Measurements from ENCODE around the gene FZD2.
"Not testable (repeated sequence)": the region's sequence is repeated elsewhere in the genome, so short reads cannot be mapped to it uniquely, and the experiment has no call there.

Gene FZD2

GRCh38 chr17:44556832-44557606, at the start of gene FZD2:
FZD2 (plus strand) TSS chr17:44557484; CDS start chr17:44557689, 205 bp downstream.
- DNase-seq: peak; percentile 96

DNA sequence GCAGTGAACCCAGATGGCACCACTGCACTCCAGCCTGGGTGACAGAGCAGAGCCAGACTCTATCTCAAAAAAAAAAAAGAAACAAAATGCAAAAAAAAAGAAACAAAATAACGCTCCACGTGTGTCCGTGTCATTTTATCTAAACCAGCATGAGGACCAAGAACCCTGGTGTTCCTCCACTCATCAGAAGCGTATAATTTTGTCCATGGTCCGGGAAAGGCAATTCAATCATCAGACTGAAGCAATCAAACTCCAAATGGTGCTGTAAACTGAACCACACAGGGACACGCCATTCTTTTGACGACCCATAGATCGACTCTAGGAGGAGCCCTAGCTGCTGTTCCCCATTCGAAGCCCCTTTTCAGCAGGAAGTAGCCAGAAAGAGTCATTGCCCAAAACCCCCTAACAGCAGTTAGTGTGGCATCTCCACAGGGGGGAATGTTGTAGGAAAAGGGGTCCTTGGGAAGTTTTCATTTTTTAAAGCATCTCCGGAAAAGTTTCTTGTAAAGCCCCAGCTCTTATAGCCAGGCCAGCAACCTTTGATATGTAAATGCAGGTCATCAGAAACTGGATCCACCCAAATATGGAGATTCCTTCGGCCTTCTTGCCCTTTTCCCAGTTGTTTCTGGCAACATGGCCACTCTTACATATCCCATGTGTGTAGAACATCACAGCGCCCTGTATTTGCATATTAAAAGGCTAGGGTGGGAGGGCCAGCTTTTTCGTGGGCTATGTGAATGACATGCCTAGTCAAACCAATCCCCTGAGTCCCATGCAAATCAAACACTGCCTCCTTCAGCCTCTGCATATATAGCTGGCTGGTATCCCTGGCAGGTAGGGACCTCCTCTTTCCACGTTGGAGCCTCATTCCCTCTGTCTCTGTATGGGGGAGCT, 45.8 kb upstream of the FZD2 start:
- DNase-seq: not testable (repeated sequence)

- DNase-seq: no peak
Measured at GRCh38 chr17:44518032-44518431, 39.3 kb upstream of the FZD2 start.

- DNase-seq: no peak
Measured at GRCh38 chr17:44522883-44523671, 34.2 kb upstream of the FZD2 start.

GRCh38 chr17:44523672-44523972, 33.7 kb upstream of the FZD2 start:
- DNase-seq: no peak

DNA sequence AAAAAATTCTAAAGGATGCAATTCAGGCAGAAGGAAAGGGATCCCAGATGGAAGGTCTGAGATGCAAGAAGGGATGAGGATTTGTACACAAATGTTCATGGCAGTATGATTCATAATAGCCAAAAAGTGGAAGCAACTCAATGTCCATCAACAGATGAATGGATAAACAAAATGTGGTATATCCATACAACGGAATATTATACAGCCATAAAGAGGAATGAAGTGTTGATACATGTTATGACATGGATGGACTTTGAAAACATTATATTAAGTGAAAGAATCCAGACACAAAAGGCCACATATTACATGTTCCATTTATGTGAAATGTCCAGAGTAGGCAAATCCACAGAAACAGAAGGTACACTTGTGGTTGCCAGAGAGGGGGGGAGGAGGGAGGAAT, 30.2 kb upstream of the FZD2 start:
- no peak for DNase-seq

GRCh38 chr17:44527954-44528353, 29.3 kb upstream of the FZD2 start:
- no peak for DNase-seq

- DNase-seq: no peak
Measured at GRCh38 chr17:44529864-44530263, 27.4 kb upstream of the FZD2 start.

- DNase-seq: no peak
Measured at GRCh38 chr17:44530896-44531418, 26.3 kb upstream of the FZD2 start.

- peak; percentile 94 for DNase-seq
Measured at GRCh38 chr17:44533533-44534246, 23.6 kb upstream of the FZD2 start.

DNA sequence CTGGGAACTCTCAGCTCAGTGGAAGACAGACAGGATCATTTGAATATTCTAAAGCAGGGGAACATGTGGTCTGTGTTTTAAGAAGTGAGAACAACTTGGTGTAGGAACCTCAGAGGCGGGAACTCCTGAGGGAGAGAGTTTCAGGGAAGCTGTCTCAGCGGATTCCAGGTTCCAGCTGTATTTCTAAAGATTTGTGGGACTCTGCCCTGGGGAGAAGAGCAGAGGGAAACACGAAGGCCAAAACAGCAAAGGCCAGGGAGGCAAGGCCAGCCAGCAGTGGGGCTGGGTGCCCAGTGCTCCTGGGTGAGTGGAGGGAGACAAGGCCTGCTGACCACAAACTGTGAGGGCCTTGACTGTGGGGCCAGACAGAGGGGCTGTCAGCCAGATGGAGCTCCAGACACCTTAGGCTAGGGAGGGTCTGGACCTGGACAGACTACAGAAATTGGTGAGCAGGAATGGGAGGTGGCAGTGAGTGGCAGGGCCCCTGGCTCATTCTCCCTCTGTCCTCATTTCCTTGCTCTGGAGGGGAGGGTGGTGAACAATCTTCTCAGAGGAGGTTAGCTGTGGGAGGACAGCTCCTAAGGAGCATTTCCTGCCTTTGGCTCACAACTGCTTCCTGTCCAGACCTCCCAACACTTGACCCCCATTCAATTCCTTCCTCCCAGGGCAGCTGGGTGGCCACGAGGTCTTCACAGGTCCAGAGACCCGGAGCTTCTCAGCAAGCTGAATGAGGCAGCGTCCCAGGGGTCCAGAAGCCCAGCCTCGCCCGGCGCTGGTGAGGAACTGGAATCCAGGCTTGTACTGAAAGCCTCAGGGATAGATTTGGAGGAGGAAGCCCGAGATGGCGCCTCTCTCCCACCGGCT, 21.0 kb upstream of the FZD2 start:
- DNase-seq: no peak

- DNase-seq: not testable (repeated sequence)
Measured at GRCh38 chr17:44537922-44538321, 19.4 kb upstream of the FZD2 start.

DNA sequence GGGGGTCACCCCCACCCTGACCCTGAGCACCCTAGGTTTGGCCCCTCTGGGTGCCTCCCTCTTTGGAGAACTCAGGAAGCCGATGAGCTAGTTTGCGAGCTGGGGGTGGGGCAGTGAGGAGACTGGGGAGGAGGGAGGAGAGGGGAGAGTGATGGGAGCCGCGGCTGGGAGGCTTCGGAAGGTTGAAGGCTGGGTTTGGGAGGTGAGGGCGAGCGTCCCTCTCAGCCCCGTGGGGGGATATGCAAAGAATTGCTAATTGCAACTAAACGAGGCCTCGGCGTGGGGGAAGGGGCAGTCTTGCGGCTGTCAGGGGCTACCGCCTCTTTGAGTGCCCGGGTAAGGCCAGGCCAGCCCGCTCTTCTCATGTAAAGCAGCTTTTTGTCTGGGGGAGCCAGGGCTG, 17.6 kb upstream of the FZD2 start:
- DNase-seq: no peak

DNA sequence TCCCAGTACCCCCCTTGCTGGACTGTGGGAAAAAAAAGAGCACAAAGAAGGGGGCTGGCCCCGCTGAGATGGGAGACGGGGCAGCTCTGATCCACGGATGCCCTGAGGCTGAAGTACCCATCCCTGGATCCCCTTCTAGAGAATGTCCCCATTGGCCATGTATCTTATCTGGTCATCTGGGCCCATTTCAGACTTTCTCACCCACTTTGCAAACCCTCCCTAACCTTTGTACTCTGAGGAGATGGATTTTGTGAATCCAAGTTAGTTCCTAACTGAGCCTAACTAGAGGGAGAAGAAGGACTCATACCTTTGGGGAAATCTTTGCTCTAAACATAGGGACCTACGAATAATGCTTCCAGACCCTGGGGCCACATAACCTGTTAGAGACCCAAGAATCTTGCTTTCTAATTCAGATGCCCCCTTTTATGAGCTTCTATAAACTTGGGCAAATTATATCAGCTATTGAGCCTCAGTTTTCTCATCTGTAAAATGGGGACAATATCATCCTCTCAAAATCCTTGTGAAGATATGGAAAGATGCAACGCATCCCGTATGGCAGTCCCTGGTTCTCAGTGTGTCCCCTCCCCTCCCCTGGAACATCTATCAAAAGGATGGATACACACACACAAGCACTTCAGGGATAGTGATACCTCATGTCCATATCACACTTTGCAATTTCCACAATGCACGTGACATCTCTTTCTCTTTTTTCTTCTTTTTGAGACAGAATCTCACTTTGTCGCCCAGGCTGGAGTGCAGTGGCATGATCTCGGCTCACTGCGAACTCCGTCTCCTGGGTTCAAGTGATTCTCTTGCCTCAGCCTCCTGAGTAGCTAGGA, 16.8 kb upstream of the FZD2 start:
- no peak for DNase-seq

DNA sequence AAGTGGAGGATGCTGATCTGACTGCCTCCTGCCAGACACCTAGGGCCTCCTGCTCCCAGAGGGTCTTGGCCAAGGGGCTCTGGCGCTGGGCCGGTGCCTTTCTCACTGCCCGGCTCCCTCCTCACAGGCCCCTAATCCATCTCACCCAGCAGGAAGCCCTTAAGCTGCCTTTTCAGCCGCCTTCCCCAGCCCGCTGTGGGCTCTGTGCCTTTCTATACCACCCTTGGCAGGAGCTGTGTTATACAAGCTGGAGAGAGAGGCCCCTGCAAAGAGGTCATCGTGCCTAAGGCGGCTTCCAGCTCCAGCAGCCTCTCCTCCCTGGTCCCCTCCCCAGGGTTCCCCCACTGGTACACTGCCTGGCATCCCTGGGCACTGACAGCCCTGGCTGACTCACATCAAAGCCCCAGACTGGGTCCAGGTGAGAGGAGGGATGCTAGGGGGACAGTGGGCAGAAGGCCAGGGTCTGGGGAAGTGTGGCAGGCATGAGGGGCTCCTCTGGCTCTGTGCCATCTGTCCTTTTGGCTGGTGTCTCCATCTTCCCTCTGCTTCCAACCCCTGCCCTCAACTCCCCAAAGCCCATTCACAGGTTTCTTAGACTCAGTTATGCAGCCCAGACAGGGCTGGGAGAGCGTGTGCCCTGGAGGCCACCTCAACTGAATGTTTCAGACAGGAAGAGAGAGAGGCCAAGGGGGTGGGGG, 15.3 kb upstream of the FZD2 start:
- no peak for DNase-seq

- DNase-seq: peak; percentile 65
Measured at GRCh38 chr17:44543213-44543904, 13.9 kb upstream of the FZD2 start.

DNA sequence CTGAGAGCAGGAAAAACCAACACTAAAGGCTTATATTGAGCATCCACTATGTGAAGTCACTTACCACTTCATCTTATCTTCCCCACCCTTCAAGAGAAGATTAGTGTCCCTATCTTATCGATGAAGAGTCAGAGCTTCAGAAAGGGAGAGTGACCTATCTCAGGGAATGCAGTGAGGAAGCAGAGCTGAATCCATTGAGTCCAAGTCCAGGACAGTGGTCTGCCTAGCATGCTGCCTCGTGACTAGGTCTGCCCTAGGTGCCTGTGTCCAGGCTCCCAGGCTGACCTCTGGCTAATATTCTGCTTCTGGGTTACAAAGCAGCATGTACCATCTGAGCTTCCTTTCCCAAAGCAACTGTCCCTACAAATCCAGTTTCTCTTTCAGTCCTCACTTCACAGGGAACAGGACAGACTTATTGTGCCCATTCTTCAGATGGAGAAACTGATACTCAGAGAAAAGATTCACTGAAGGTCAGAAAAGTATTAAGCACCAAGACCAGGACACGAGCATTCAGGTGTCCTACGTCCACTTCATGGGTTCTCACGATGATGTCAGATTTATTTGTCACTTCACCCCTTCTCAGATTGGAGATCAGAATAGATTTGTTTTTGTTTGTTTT, 13.3 kb upstream of the FZD2 start:
- DNase-seq: no peak

All from right forelimb (tissue), 1 donor.